RPMI7951 (cell line): ENCODE measurements around the gene PLXDC1. TPM values are rescaled to one million over a fixed set of nuclear protein-coding genes. Genes with fewer than 3 reads are reported as not detected.
"Not testable (repeated sequence)": the region's sequence is repeated elsewhere in the genome, so short reads cannot be mapped to it uniquely, and the experiment has no call there.

Experiments
- DNase-seq: peaks from one replicate; pipeline ENCODE4 v3.0.0-alpha.2; 2012; ENCODE audit warnings: low read depth
- total RNA-seq: library from RNA; depleted of rRNA; stranded (reverse); fragments of >200 nt; shearing (Covaris generic); gene quantifications from 2 replicates; pipeline ENCODE4 v1.2.3, GENCODE V29; 2014

The PLXDC1 gene
- total RNA-seq, 1 experiment from 2014 or later = 4.2 TPM

- no peak for DNase-seq
Observed at GRCh38 chr17:39181303-39181702, 29.9 kb upstream of the PLXDC1 start.

GRCh38 chr17:39178536-39178935 lies 27.1 kb upstream of the PLXDC1 start:
- no peak for DNase-seq

DNA sequence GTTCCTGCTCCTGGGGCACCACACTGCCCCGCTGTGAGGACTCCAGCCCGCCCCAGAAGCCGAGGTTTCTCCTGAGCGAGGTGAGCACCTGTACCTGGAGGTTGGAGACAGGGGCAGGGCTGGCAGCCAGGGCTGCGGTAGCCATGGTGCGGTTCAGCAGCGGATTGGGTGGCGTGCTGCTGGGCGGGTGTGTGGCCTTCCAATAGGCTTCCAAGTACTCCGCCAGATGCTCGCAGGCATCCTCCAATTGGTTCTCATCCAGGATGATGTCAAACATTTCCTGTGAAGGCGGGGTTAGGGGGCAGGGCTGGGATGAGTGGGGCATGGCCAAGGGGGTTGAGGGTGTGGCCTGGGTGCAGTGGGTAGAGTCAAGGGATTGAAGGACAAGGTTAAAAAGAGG lies 25.8 kb upstream of the PLXDC1 start:
- DNase-seq = no peak

DNA sequence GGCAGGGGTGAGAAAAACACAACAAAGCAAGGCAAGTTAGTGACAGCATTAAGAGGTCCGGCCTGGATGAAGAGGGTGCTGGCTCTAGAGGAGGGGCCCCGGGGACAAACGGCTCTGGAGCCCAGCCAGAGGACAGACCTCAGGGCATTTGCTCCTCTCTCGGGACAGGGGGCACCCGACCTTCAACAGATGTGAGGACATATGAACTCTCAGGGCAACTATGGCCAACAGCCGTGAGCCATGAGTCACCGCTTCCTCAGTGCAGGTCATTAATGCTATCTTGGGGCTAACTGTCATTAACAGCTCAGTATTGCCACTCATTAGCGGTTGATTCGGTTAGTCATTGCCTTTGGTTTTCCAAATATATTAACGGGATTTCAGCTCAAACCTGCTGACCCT lies 24.3 kb upstream of the PLXDC1 start:
- DNase-seq = peak; percentile 73

DNA sequence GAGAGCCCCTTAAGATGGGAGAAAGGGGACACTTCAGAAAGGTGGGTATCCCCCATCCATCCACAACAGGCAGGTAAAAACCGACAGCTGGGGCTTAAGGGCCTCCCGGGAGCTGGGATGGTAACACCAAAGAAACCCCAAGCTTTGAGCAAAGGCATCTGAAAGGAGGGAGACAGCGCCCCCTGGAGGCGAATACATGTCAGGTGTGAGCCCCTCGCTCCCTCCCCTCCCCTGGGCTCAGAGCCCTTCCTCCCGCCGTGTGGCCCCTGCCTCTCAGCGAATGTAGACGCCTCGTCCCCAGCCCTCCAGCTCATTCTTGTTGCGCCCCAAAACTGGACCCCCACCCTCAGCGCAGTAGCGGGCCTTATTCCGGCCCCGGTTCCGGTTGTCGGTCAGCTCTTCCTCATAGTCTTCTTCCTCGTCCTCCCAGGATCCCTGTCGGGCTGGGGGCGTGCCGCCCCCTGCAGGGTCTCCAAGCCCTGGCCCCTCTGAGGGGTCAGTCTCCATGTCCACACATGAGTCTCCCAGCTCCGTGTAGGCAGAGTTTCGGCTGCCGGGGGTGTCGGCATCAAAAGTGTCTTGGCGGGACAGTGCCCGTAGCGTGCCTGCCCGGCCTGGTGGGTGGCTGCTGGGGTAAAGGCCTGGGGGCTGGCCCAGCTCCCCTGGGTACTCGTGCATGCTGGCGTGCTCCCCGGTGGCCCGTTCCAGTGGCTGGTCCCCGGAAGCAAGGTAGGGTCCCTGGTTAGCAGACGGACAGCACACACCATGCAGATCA lies 23.7 kb upstream of the PLXDC1 start:
- peak; percentile 33 for DNase-seq

- DNase-seq = no peak
Observed at GRCh38 chr17:39173526-39174274, 22.3 kb upstream of the PLXDC1 start.

- DNase-seq = no peak
Observed at GRCh38 chr17:39173080-39173479, 21.6 kb upstream of the PLXDC1 start.

- no peak for DNase-seq
Observed at GRCh38 chr17:39171933-39172332, 20.5 kb upstream of the PLXDC1 start.

DNA sequence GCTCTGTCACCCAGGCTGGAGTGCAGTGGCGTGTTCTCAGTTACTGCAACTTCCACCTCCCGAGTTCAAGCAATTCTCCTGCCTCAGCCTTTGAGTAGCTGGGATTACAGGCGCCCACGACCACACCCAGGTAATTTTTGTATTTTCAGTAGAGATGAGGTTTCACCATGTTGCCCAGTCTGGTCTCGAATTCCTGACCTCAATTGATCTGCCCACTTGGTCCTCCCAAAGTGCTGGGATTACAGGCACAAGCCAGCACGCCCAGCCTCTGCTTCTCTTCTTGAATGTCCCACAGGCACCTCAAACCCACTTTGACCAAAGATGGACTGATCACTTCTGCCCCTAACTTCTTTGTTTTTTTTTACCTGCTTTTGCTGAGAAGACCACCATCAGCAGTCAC lies 19.1 kb upstream of the PLXDC1 start:
- DNase-seq = no peak

GRCh38 chr17:39170109-39170508 lies 18.7 kb upstream of the PLXDC1 start:
- no peak for DNase-seq

DNA sequence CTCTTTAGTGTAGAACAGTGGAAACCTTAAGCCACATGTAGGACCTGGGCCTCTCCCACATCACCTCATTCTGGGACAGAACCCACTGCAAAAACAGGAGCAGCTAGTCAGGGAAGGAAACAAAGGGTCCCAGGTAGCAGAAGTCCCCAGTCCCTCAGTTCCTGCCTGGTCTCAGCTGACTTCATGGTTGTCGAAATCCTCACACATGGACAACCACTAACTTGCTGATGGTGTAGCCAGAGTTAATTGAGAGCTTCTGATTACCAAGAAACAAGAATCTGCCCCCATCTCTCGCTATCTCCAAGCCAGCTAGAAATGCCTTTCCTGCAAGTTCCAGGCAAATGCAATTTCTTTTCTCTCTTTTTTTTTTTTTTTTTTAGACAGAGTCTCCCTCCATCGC lies 18.1 kb upstream of the PLXDC1 start:
- DNase-seq = no peak

DNA sequence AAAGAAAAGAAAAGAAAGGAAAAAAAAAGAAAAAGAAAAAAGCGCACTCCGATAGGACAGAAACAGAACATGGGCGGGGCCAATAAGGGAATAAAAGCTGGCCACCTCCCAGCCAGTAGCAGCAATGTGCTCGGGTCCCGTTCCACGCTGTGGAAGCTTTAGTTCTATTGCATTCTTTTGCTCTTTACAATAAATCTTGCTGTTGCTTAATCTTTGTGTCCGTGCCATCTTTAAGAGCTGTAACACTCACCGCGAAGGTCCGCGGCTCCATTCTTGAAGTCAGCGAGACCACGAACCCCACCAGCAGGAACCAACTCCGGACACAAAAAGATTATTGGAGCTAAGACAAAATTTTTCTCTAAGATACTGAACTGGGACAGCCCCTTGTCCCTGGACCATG lies 17.7 kb upstream of the PLXDC1 start:
- no peak for DNase-seq

DNA sequence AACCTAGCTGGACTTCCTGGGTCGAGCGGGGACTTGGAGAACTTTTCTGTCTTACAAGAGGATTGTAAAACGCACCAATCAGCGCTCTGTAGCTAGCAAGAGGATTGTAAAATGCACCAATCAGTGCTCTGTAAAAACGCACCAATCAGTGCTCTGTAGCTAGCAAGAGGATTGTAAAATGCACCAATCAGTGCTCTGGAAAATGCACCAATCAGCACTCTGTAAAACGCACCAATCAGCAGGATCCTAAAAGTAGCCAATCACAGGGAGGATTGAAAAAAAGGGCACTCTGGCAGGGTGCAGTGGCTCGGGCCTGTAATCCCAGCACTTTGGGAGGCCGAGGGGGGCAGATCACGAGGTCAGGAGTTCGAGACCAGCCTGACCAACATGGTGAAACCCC lies 17.1 kb upstream of the PLXDC1 start:
- not testable (repeated sequence) for DNase-seq

DNA sequence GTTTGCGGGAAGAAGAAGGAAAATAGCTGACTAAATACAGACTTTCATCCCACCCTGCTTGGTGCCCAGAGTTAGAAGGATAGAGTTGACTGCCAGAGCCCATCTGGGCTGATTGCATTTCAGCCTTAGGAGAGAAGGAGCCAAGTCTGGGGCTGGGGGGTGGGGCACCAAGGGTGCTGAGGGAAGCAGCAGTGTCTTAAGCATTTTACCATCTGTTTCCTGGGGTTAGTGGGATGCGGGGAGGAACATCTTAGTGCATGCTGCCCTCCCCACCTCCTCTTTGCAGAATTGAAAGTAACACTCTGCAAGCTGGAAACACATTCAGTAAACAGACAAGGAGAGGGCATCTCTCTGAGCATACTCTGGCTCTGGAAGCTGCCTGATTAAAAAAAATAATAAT lies 16.0 kb upstream of the PLXDC1 start:
- peak; percentile 17 for DNase-seq

DNA sequence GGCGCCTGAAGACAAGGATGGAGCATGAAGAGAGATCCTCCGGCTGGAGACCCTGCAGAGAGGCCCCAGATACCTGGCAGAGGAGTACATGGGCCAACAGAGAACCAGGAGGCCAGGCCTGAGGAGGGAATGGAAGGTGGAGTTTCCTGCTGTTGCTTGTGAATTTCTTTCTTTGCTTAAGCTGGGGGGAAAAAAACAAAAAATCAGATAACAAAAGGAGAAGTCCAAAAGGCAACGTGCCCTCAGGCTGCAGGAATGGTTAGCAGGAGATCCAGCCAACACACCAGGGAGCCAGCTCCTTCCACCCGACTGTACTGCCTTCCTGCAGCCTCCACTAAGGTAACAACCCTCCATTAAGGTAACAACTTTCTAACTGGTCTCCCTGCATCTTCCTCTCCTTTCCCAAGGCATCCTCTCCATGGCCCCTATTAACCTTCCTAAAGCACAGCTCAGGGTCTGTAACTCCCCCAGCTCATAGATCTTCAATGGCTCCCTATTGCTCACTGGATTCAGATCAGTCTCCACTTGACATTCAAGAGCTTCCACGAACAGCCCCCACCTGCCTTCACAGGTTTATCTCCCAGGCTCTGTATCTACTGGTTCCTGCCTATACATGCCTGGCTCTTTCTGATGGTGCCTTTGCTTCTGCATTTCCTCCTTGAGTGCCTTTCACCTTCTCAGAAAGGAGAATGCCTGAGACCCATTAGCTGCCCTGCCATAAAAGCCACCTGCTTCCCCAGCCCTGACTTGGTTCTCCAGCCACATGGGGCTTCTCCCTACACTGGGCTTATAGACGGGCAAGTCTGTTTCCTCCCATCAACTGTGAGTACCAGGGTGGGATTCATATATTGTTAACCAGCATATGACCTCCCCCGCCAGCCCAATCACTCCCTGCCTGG lies 15.2 kb upstream of the PLXDC1 start:
- DNase-seq = no peak

GRCh38 chr17:39165841-39166349 lies 14.5 kb upstream of the PLXDC1 start, which contains the start of gene ARL5C:
TSS of gene ARL5C (minus strand) at chr17:39166161. CDS start at chr17:39165760, 401 bp downstream.
- no peak for DNase-seq

DNA sequence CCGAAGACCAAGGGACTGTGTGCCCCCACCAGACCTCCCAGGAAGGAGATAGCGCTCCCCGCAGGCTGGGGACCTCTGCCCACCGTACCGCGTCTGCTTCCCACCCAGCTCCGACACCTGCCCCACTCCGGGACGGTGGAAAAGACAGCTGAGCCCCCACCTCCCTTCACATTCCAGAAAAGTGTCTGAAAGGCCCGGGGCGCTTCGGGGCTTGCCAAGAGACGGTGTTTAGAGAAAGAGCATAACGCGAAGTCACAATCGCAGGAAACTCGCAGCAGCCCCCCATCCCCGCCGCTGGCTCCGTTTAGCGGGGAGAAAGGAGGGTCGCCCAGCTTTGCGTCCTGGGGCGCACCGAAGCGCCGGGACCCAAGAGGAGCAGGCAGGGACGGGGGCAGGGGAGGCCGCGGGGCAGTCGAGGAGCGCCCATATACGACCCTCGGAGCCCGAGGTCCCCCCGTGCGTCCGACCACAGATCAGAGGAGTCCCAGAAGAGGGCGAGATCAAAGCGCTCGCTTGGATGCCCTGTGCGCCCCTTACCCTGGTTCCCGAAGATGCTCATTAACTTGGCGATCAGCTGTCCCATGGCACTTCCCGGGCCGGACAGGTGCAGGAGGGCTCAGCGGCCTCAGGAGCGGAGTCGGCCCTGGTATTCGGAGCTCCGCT lies 13.9 kb upstream of the PLXDC1 start:
- DNase-seq = no peak

- DNase-seq = peak; percentile 90
Observed at GRCh38 chr17:39164675-39165143, 13.3 kb upstream of the PLXDC1 start.

GRCh38 chr17:39161962-39162361 lies 10.5 kb upstream of the PLXDC1 start:
- no peak for DNase-seq

GRCh38 chr17:39158623-39159022 lies 7.2 kb upstream of the PLXDC1 start:
- no peak for DNase-seq

- no peak for DNase-seq
Observed at GRCh38 chr17:39156491-39156890, 5.1 kb upstream of the PLXDC1 start.
